A673 (cell line): ENCODE results near the gene ENGASE.

Experiments
- CTCF ChIP-seq: fragments of 300-800, 200-600 bp; sonication (generic); conservative IDR thresholded peaks from 2 replicates; pipeline ENCODE4 v1.5.1; 2017; ENCODE audit warnings: low read depth, mild to moderate bottlenecking, antibody characterized with exemption, low read length, moderate library complexity, mixed read lengths
- EZH2 ChIP-seq: fragments of 200-600 bp; sonication (generic); IDR thresholded peaks from 2 replicates; pipeline ENCODE4 v1.6.1; 2017; ENCODE audit warnings: borderline replicate concordance, low read depth, mild to moderate bottlenecking, mixed read lengths, antibody characterized with exemption, low read length; ENCODE audit not compliant: poor library complexity, severe bottlenecking

GRCh38 chr17:79033741-79034501 is 40.7 kb upstream of the ENGASE start:
- TF ChIP-seq EZH2 (no peak), CTCF (no peak)
